Stimulated activated CD4-positive, alpha-beta T cell treated with anti-CD3 and anti-CD28 coated beads, Interleukin-1b, Interleukin-23, amount 100 ng/mL, for 4 hours (primary cell): ENCODE results near the gene CALHM6.

Experiments used
- DNase-seq, 2 donors: peaks; one replicate each; pipeline ENCODE4 v3.0.0-alpha.2; 2020; ENCODE audit warnings: low read depth in 2 of 2

The CALHM6 gene

GRCh38 chr6:116461331-116461931 is at the start of gene CALHM6:
Gene CALHM6 (plus strand): TSS chr6:116461375. CDS start chr6:116461930, 555 bp downstream.
- DNase-seq = no peak

GRCh38 chr6:116412270-116412669 is 48.9 kb upstream of the CALHM6 start:
- no peak for DNase-seq

GRCh38 chr6:116413357-116413756 is 47.8 kb upstream of the CALHM6 start:
- DNase-seq = no peak

- DNase-seq = no peak
Measured at GRCh38 chr6:116417661-116418060, 43.5 kb upstream of the CALHM6 start.

- DNase-seq = no peak
Measured at GRCh38 chr6:116419069-116419786, 41.9 kb upstream of the CALHM6 start.

GRCh38 chr6:116420341-116420740 is 40.8 kb upstream of the CALHM6 start:
- no peak for DNase-seq

GRCh38 chr6:116422238-116422637 is 38.9 kb upstream of the CALHM6 start:
- no peak for DNase-seq

- DNase-seq = no peak
Measured at GRCh38 chr6:116424001-116424400, 37.2 kb upstream of the CALHM6 start.

GRCh38 chr6:116426551-116426950 is 34.6 kb upstream of the CALHM6 start:
- DNase-seq = no peak

GRCh38 chr6:116429111-116429510 is 32.1 kb upstream of the CALHM6 start:
- DNase-seq = no peak

- no peak for DNase-seq
Measured at GRCh38 chr6:116430860-116431259, 30.3 kb upstream of the CALHM6 start.

GRCh38 chr6:116431964-116432595 is 29.1 kb upstream of the CALHM6 start:
- DNase-seq = no peak

- no peak for DNase-seq
Measured at GRCh38 chr6:116433206-116433712, 27.9 kb upstream of the CALHM6 start.

- DNase-seq = no peak
Measured at GRCh38 chr6:116434056-116434725, 27.0 kb upstream of the CALHM6 start.

- DNase-seq = no peak
Measured at GRCh38 chr6:116436586-116436985, 24.6 kb upstream of the CALHM6 start.

- DNase-seq = no peak
Measured at GRCh38 chr6:116437656-116438055, 23.5 kb upstream of the CALHM6 start.

- no peak for DNase-seq
Measured at GRCh38 chr6:116438590-116439448, 22.4 kb upstream of the CALHM6 start.

GRCh38 chr6:116439522-116440051 is 21.6 kb upstream of the CALHM6 start:
- DNase-seq = no peak

- no peak for DNase-seq
Measured at GRCh38 chr6:116443105-116443504, 18.1 kb upstream of the CALHM6 start.

- DNase-seq = no peak
Measured at GRCh38 chr6:116444092-116444491, 17.1 kb upstream of the CALHM6 start.

- no peak for DNase-seq
Measured at GRCh38 chr6:116444575-116444974, 16.6 kb upstream of the CALHM6 start.
